ENCODE results near the gene KCNE3.
A peak's percentile ranks its signal among the peaks of the same experiment; 100 is the strongest.

The KCNE3 gene, protein sequence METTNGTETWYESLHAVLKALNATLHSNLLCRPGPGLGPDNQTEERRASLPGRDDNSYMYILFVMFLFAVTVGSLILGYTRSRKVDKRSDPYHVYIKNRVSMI

GRCh38 chr11:74466916-74467885, at the start of gene KCNE3:
Gene KCNE3, minus strand, starts transcription at chr11:74467549. Its CDS starts 9,986 bp downstream, at chr11:74457563.
- peak; percentile 39 for DNase-seq (ENCODE audit: low spot score)

- no peak for DNase-seq (ENCODE audit: low spot score)
Measured at GRCh38 chr11:74507582-74507981, 40.2 kb upstream of the KCNE3 start.

- DNase-seq (ENCODE audit: low spot score), result no peak
Measured at GRCh38 chr11:74506823-74507222, 39.5 kb upstream of the KCNE3 start.

DNA sequence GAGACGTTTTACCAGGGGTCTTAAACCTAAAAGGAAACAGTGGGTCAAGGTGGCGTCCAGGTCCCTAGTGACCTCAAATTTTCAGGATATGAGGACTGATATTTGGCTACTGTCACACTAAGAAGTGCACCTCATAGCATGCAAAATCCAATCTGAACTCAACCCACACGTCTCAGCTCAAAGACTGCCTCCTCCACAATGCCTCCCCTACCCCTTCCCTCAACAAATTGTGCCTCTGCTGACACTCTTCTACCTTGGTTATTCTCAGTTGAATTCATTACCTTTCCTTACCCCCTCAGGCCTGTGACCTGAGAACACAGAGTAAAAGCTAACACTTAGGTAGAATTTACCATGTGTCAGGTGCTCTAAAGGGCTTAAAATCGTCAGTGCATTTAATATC, 38.6 kb upstream of the KCNE3 start:
- no peak for DNase-seq (ENCODE audit: low spot score)

GRCh38 chr11:74504100-74504691, 36.8 kb upstream of the KCNE3 start:
- DNase-seq (ENCODE audit: low spot score), result no peak

- DNase-seq (ENCODE audit: low spot score), result no peak
Measured at GRCh38 chr11:74494916-74495315, 27.6 kb upstream of the KCNE3 start.

DNA sequence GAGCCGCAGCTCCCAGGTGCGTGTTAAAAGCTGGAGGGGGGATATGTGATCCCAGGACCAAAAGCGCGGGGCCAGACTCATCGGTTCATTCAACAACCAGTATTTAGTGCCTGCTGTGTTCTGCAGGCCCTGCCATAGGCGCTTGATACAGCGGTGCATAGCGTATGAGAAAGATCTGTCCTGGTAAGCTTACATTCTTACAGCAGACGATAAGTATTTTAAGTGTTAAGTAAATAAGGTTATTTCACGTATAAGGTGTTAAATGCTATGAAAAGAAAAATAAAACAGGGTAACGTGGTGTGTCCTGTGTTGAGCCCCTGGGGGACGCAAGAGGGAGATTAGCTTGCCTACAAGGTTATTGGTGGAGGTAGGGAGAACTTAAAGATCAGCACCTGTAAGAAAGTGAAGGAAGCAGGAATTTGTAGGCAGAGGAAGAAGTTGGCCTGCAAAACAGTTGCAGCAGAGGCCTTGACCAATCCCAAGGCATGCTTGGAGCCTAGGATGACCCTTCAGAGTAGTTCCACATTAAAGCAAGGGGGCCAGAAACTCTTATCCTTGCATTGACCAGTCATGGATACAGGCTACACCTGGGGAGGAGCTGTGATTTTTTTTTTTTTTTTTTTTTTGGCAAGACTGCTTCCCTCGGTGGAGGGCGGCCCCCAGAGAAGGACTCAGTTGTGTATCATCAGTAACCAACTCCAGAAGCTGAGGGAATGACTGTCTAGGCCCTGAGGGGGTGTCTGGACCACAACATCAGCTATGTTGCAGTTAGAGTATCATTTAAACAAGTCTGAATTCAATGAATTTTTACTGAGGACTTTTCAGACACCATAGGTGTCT, 26.7 kb upstream of the KCNE3 start:
- DNase-seq (ENCODE audit: low spot score), result no peak

- peak; percentile 95 for DNase-seq (ENCODE audit: low spot score)
Measured at GRCh38 chr11:74492974-74493790, 25.8 kb upstream of the KCNE3 start, which contains the start of gene LIPT2. Gene LIPT2, minus strand, starts transcription at chr11:74493724. Its CDS starts 21 bp downstream, at chr11:74493703.

DNA sequence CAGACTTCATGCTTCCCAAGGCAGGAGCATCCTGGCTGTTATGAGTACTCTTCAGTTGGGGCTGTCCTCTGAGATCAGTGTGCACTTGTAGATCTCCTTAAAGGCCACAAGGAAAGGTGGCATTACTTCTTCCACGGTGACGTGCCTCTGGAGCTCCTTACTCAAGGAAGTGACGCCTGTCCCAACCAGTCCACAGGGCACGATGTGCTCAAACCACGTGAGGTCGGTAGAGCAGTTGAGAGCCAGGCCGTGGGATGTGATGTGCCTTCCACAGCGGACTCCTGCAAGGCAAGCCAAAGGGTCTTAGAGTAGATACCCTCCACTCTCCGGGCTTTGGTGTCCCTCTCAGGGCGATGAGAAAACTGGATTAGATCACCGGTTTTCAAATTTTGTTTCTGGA, 24.7 kb upstream of the KCNE3 start:
- no peak for DNase-seq (ENCODE audit: low spot score)

- DNase-seq (ENCODE audit: low spot score), result no peak
Measured at GRCh38 chr11:74490941-74491340, 23.6 kb upstream of the KCNE3 start.

DNA sequence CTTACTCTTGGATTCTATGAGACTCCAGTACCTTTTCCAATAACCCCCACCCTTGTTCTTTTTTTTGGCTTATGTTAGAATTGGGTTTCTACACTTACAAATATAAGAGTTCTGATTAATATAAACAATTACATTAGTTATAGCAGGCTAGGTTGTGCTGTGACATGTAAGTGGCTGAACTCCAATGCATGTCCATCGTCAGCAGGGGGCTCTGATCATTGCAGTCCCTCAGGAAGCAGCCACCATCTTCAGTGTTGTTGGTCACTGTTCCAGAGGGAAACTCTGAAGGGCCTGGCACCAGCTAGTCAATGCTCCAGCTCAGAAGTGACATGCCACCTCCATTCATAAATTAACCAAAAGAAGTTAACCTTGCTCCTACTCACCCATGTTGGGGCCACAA, 20.5 kb upstream of the KCNE3 start:
- DNase-seq (ENCODE audit: low spot score), result no peak

DNA sequence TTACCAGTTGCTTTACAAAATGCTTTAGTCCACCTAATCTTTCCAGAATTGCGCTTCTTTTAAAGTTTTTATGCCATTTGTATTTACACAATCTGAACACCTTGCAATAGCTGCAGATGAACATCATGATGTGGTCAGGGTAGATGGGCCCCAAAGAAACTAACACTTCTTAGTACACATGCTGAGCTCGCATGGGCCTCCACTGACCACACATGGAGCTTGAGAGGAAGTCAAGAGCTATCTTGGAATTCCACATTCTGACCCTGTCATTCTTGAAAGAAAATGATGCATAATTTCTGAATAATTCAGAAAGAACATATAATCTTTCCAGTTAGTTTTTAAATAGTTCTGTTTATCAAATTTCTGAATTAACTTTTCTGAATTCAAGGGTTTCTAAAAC, 18.5 kb upstream of the KCNE3 start:
- no peak for DNase-seq (ENCODE audit: low spot score)

- no peak for DNase-seq (ENCODE audit: low spot score)
Measured at GRCh38 chr11:74480688-74481417, 13.5 kb upstream of the KCNE3 start.

GRCh38 chr11:74479732-74480123, 12.4 kb upstream of the KCNE3 start:
- no peak for DNase-seq (ENCODE audit: low spot score)

DNA sequence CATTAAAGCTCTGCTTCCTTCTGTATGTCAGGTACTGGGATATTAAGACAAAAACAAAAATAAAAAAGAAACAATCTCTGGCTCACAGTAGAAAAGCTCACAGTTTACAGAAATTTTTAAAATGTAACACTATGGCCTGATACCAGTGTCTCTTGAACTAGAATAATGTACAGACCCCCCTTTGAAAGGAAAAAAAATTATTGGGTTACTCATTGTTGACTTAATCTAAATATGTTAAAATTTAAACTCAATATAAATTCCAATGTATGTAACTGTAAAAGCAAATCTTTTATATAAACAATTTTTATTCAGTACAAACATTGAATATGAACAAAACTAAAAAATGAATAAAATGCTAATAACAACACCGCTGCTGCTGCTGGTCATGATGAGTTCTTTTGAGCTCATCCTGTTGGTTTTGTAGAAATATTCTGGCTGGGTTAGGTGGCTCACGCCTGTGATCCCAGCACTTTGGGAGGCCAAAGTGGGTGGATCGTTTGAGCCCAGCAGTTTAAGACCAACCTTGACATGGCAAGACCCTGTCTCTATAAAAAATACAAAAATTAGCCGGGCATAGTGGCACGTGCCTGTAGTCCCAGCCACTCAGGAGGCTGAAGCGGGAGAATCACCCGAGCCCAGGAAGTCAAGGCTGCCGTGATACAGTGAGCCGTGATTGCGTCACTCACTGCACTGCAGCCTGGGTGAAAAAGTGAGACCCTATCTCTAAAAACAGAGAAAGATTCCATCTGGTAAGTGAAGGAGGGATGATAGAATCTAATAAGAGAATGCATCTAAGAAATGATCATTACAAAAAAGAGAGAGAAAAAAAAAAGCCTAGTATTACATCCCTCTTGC, 11.8 kb upstream of the KCNE3 start:
- DNase-seq (ENCODE audit: low spot score), result no peak

DNA sequence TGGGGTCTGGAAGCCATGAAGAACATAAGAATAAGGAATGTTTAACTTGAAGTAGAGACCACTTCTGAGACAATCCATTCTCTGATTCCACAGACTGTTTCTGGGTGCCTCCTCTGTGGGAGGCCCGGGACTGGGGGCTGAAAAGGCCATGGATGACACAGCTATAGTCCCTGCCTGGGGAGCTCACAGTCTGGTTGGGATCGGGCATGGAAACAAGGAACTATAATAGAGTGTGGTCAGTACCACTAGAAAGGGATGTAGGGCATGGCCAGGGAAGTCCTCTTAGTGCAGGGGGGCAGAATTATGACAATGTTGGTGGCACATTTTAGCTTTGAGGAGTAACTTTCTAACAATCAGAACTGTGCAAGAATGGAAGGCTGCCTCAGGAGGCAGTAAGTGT, 9.2 kb upstream of the KCNE3 start:
- no peak for DNase-seq (ENCODE audit: low spot score)

DNA sequence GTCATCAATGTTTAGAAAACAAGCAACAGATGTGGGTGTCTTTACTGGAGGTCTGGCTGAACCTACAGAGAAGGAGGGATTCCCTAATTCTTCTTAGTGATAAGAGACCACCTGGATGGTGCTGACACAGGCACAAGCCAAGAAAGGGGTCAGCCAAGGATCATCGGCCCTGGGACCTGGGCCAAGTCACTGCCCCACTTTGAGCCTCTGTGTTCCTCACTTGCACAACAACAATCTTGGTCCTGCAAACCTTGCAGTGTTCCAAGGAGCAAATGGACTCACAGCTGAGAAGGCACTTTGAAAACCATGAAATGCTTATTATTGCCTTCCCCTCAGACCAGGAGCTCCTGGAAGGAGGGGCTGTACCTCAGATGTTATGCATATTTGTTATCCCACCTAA, 7.0 kb upstream of the KCNE3 start:
- no peak for DNase-seq (ENCODE audit: low spot score)

- no peak for DNase-seq (ENCODE audit: low spot score)
Measured at GRCh38 chr11:74473382-74474173, 6.2 kb upstream of the KCNE3 start.
